Measurements from ENCODE around the gene OVCH1.

GRCh38 chr12:29544428-29545101 is 47.1 kb upstream of the OVCH1 start:
- no peak for TF ChIP-seq CTCF (IDR thresholded peaks at IDR 0.05; ENCODE audit: poor library complexity)
- no peak for TF ChIP-seq EZH2phosphoT487 (IDR thresholded peaks at IDR 0.05; ENCODE audit: low read depth, severe bottlenecking, unreplicated experiment)

Measured in hepatocyte (in vitro differentiated cells).